GM23248 (cell line): Measurements from ENCODE around the gene IL1F10. TPM values are rescaled to one million over a fixed set of nuclear protein-coding genes. Genes with fewer than 3 reads are reported as not detected.

Source experiments
- DNase-seq: peaks from one replicate; pipeline ENCODE4 v3.0.0-alpha.2; 2015
- H2AFZ ChIP-seq: fragments of 200-600 bp; sonication (generic); 2 replicates; pipeline ENCODE4 v1.6.1; 2016; ENCODE audit warnings: antibody characterized with exemption
- H3F3A ChIP-seq: fragments of 200-600 bp; sonication (generic); 2 replicates; pipeline ENCODE4 v1.6.1; 2016; ENCODE audit warnings: mild to moderate bottlenecking, antibody characterized with exemption, mixed run types; ENCODE audit not compliant: insufficient read depth
- H3K27ac ChIP-seq: fragments of 200-600 bp; sonication (generic); 2 replicates; pipeline ENCODE4 v1.5.1; 2016; ENCODE audit warnings: mild to moderate bottlenecking
- H3K27me3 ChIP-seq: fragments of 200-600 bp; sonication (generic); replicated peaks from 2 replicates; pipeline ENCODE4 v1.6.1; 2016; ENCODE audit warnings: mild to moderate bottlenecking; ENCODE audit not compliant: insufficient read depth
- H3K36me3 ChIP-seq: fragments of 200-600 bp; sonication (generic); 2 replicates; pipeline ENCODE4 v1.6.1; 2016; ENCODE audit warnings: low read depth, mild to moderate bottlenecking
- H3K4me1 ChIP-seq: fragments of 200-600 bp; sonication (generic); 2 replicates; pipeline ENCODE4 v1.6.1; 2016; ENCODE audit warnings: mild to moderate bottlenecking; ENCODE audit not compliant: insufficient read depth
- H3K4me2 ChIP-seq: fragments of 200-600 bp; sonication (generic); one replicate; pipeline ENCODE4 v1.6.1; 2016; ENCODE audit warnings: mild to moderate bottlenecking; ENCODE audit not compliant: unreplicated experiment
- H3K4me3 ChIP-seq: fragments of 200-600 bp; sonication (generic); 2 replicates; pipeline ENCODE4 v1.5.1; 2016; ENCODE audit warnings: mild to moderate bottlenecking
- H3K79me2 ChIP-seq: fragments of 200-600 bp; sonication (generic); 2 replicates; pipeline ENCODE4 v1.6.1; 2016; ENCODE audit warnings: mild to moderate bottlenecking; ENCODE audit not compliant: insufficient read depth
- H3K9ac ChIP-seq: fragments of 200-600 bp; sonication (generic); 2 replicates; pipeline ENCODE4 v1.6.1; 2016; ENCODE audit warnings: mild to moderate bottlenecking
- H3K9me2 ChIP-seq: fragments of 200-600 bp; sonication (generic); 2 replicates; pipeline ENCODE4 v1.6.1; 2016; ENCODE audit warnings: mixed run types, mild to moderate bottlenecking, moderate library complexity; ENCODE audit not compliant: insufficient read depth
- H3K9me3 ChIP-seq: fragments of 200-600 bp; sonication (generic); one replicate; pipeline ENCODE4 v1.6.1; 2017; ENCODE audit warnings: low read depth
- H4K20me1 ChIP-seq: fragments of 200-600 bp; sonication (generic); 2 replicates; pipeline ENCODE4 v1.6.0; 2016; ENCODE audit not compliant: insufficient read depth
- EZH2 ChIP-seq: fragments of 200-600 bp; sonication (generic); IDR thresholded peaks from 2 replicates; pipeline ENCODE4 v1.6.1; 2018; ENCODE audit warnings: antibody characterized with exemption, mild to moderate bottlenecking; ENCODE audit not compliant: insufficient read depth, poor library complexity, severe bottlenecking
- EZH2phosphoT487 ChIP-seq: fragments of 200-600 bp; sonication (generic); IDR thresholded peaks from 2 replicates; pipeline ENCODE4 v1.6.1; 2018; ENCODE audit warnings: antibody characterized with exemption, moderate library complexity, mild to moderate bottlenecking, low read depth; ENCODE audit not compliant: insufficient read depth
- WGBS, 2 experiments: methylation state at CpG; one replicate each; pipeline ENCODE4 v1.1.6; 2015 to 2017; ENCODE audit warnings: low lambda C conversion rate in 2 of 2, low coverage in 1 of 2; ENCODE audit errors: missing lambda C conversion rate in 2 of 2; 5-methylcytosine and 5-hydroxymethylcytosine counted together
- in situ Hi-C: fragments of 300-500 bp; cut with MboI; formaldehyde crosslinking; loops from 2 replicates; pipeline ENCODE4 v1.15.0; 2020
- polyA plus RNA-seq: library from polyadenylated mRNA; unstranded; fragments of >200 nt; fragmentation: Nextera tagmentation; extraction: Ambion mirVana; gene quantifications from 2 replicates; pipeline ENCODE4 v1.2.1, GENCODE V29; 2016
- total RNA-seq: library from RNA; depleted of rRNA; stranded (reverse); fragments of >200 nt; shearing (Covaris generic); gene quantifications from 2 replicates; pipeline ENCODE4 v1.2.3, GENCODE V29; 2014

The IL1F10 gene
- total and polyA plus RNA-seq, 2 experiments from 2014 or later: not detected

DNA sequence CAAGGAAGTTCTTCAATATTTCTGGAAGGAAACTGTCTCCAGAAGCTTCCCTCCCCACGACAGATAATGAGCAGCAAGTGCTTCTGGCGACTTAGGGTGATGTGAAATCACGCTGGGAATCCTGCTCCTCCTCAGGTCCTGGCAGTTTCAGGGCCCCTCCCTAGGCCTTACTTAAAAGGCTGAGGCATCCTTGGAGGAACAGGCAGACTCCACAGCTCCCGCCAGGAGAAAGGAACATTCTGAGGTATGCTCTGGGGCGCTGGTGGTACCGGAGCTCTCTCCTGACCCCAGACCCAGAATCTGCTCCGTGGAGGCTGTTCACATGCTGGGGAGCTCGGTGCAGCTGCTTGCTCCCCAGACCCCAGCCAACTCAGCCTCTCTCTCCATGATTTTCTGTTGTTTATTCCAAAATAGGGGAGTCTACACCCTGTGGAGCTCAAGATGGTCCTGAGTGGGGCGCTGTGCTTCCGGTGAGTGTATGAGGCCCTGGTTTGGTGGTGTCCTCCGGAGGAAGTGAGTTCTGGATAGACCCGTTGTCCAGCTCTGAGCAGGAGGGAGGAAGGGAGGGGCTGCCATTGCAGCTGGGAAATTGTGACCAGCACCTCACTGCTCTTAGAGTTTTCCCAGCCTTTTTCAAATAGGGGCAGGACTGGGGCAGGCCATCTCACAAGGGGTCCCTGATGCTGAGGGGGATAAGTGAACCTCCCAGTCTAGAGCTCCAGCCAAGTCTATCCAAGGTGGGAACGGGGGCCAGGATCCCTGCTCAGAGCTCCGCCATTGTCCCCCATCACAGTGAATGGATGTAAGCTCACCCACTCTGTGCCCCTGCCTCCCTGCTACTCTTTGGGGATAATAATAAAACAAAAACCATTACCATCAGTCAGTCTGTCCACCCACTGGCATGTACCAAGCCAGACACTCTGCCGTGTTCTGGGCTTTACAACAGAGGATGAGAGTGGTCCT, 8.5 kb upstream of the IL1F10 start, which contains the start of gene IL36RN:
IL36RN (plus strand) TSS at position 201 of the 963 bp plus-strand sequence; CDS start at position 442, 241 bp downstream.
- no peak within 1 kb of the TSS for H3K4me2 ChIP-seq
- H3K4me3 ChIP-seq: no peak within 1 kb of the TSS
- whole genome bisulfite sequencing, 2 experiments: 49 to 53% methylated on average over 15 of the region's 15 CpGs
- H3K36me3 ChIP-seq: no peaks in the 10 kb centered on the region
- in situ Hi-C loops: no loop called here
- no peak for DNase-seq
- no peak within 1 kb of the TSS for H2AFZ ChIP-seq
- 0 out of 2 replicates have a peak, but pooled peaks cover 5% of the 10 kb centered on the region for H3K4me1 ChIP-seq
- H3K9me3 ChIP-seq: no peaks in the 10 kb centered on the region
- no peak for TF ChIP-seq EZH2
- no peak for TF ChIP-seq EZH2phosphoT487
- no peaks in the 10 kb centered on the region for H4K20me1 ChIP-seq
- no peak within 1 kb of the TSS for H3K9ac ChIP-seq
- H3K27ac ChIP-seq: no peak within 1 kb of the TSS
- H3K79me2 ChIP-seq: no peaks in the 10 kb centered on the region
- H3K9me2 ChIP-seq: no peaks in the 10 kb centered on the region
- H3F3A ChIP-seq: no peaks in the 10 kb centered on the region
- H3K27me3 ChIP-seq: peaks cover 17% of the 10 kb centered on the region; the same call in 1 of the 2 replicates

DNA sequence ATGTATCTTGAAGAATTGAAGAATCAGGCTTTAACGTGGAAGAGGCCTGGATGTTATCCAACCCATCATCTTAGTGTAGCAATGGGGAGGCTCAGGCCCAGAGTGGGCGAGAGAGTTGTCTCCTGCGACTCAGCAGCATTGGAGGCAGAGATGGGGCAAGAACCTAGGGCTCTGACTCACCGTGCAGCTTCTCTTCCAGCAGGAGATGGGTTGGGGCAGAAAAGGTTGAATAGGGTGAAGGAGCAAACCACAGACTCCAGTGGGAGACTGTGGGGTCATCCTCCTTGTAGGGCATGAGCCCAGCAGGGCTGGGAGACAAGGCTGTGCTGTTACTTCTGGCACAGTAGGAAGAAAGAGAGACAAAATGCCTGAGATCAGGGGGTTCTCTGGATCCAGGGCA, 7.4 kb upstream of the IL1F10 start:
- Histone ChIP-seq H3F3A (no peaks in the 10 kb centered on the region), H4K20me1 (no peaks in the 10 kb centered on the region), H3K36me3 (no peaks in the 10 kb centered on the region), H3K4me1 (0 out of 2 replicates have a peak, but pooled peaks cover 5% of the 10 kb centered on the region), H3K27me3 (peaks cover 22% of the 10 kb centered on the region), H3K27ac (no peak overlapping the region), H3K4me2 (no peak overlapping the region), H3K9me2 (no peaks in the 10 kb centered on the region), H3K4me3 (no peak overlapping the region), H3K9ac (no peak overlapping the region), H3K79me2 (no peaks in the 10 kb centered on the region), H3K9me3 (no peaks in the 10 kb centered on the region), H2AFZ (no peak overlapping the region)
- WGBS, 2 experiments: 24 to 27% methylated on average over 4 of the region's 4 CpGs
- in situ Hi-C loops: no loop called here
- TF ChIP-seq EZH2: no peak
- TF ChIP-seq EZH2phosphoT487: no peak
- peak; percentile 64 for DNase-seq

DNA sequence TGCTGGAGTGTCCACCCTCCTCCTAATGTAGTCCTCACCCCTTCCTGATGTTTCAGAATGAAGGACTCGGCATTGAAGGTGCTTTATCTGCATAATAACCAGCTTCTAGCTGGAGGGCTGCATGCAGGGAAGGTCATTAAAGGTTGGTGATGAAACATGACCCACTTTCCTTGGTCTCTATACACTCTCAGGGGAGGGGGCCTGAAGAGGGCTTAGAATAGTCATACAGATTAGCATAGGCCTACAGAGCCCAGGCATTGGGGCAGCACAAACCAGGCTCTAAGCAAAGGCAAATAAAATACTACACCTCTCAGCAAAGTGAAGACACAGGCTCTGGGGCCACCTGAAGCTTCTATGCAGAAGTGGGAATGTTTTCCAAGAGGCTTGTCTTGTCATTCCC, 7.0 kb upstream of the IL1F10 start:
- H3K27ac ChIP-seq: no peak overlapping the region
- no peaks in the 10 kb centered on the region for H3K9me3 ChIP-seq
- H3K79me2 ChIP-seq: no peaks in the 10 kb centered on the region
- H3K27me3 ChIP-seq: peaks cover 22% of the 10 kb centered on the region
- H3K4me1 ChIP-seq: 0 out of 2 replicates have a peak, but pooled peaks cover 5% of the 10 kb centered on the region
- no peaks in the 10 kb centered on the region for H3K9me2 ChIP-seq
- no peaks in the 10 kb centered on the region for H4K20me1 ChIP-seq
- no peak for DNase-seq
- H3F3A ChIP-seq: no peaks in the 10 kb centered on the region
- H3K4me2 ChIP-seq: no peak overlapping the region
- H3K36me3 ChIP-seq: no peaks in the 10 kb centered on the region
- no peak overlapping the region for H3K4me3 ChIP-seq
- H2AFZ ChIP-seq: no peak overlapping the region
- in situ Hi-C loops: no loop called here
- no peak overlapping the region for H3K9ac ChIP-seq
- 10 to 11% methylated on average over 1 of the region's 1 CpG for WGBS, 2 experiments
- TF ChIP-seq EZH2phosphoT487: no peak
- no peak for TF ChIP-seq EZH2

GRCh38 chr2:113061241-113061640, 6.5 kb upstream of the IL1F10 start:
- no peak for TF ChIP-seq EZH2
- no peak for TF ChIP-seq EZH2phosphoT487
- no peaks in the 10 kb centered on the region for H3K36me3 ChIP-seq
- H2AFZ ChIP-seq: no peak overlapping the region
- WGBS, 2 experiments: 55 to 69% methylated on average over 2 of the region's 2 CpGs
- no peak overlapping the region for H3K4me3 ChIP-seq
- H3K4me1 ChIP-seq: 0 out of 2 replicates have a peak, but pooled peaks cover 5% of the 10 kb centered on the region
- H4K20me1 ChIP-seq: no peaks in the 10 kb centered on the region
- H3K9ac ChIP-seq: no peak overlapping the region
- no peaks in the 10 kb centered on the region for H3K79me2 ChIP-seq
- no peaks in the 10 kb centered on the region for H3F3A ChIP-seq
- no peak for DNase-seq
- no peaks in the 10 kb centered on the region for H3K9me2 ChIP-seq
- no peak overlapping the region for H3K4me2 ChIP-seq
- H3K27ac ChIP-seq: no peak overlapping the region
- in situ Hi-C loops: no loop called here
- H3K9me3 ChIP-seq: no peaks in the 10 kb centered on the region
- peaks cover 22% of the 10 kb centered on the region for H3K27me3 ChIP-seq
